Neural crest cell (in vitro differentiated cells): Measurements from ENCODE around the gene F11. TPM values are rescaled to one million over a fixed set of nuclear protein-coding genes. Genes with fewer than 3 reads are reported as not detected.
"Not testable (repeated sequence)": the region's sequence is repeated elsewhere in the genome, so short reads cannot be mapped to it uniquely, and the experiment has no call there.

Source experiments
- DNase-seq: peaks from one replicate; pipeline ENCODE4 v3.0.0; 2021; ENCODE audit warnings: low read depth, mixed read lengths, low spot score
- H3K27ac Mint-ChIP-seq: one replicate; pipeline ENCODE4 v1.8.0; 2021; ENCODE audit warnings: mild to moderate bottlenecking, mixed read lengths; ENCODE audit not compliant: unreplicated experiment
- H3K27me3 Mint-ChIP-seq: 2 replicates; pipeline ENCODE4 v1.8.0; 2021; ENCODE audit warnings: low read depth, mild to moderate bottlenecking, mixed read lengths
- H3K36me3 Mint-ChIP-seq: 2 replicates; pipeline ENCODE4 v1.8.0; 2021; ENCODE audit warnings: low read depth, mild to moderate bottlenecking, mixed read lengths
- H3K4me1 Mint-ChIP-seq: 2 replicates; pipeline ENCODE4 v1.8.0; 2021; ENCODE audit warnings: mixed read lengths
- H3K4me3 Mint-ChIP-seq: one replicate; pipeline ENCODE4 v1.8.0; 2021; ENCODE audit warnings: mild to moderate bottlenecking, mixed read lengths
- H3K9me3 Mint-ChIP-seq: 2 replicates; pipeline ENCODE4 v1.8.0; 2021; ENCODE audit warnings: mixed read lengths
- CTCF ChIP-seq: fragments of 200-600 bp; sonication (generic); conservative IDR thresholded peaks from 2 replicates; pipeline ENCODE4 v1.5.0; 2021; ENCODE audit warnings: antibody characterized with exemption, mild to moderate bottlenecking
- total RNA-seq: library from RNA; stranded (reverse); gene quantifications from 2 replicates; pipeline ENCODE4 v1.2.1, GENCODE V29; 2021

F11 gene
- total RNA-seq, 1 donor from 2014 or later = not detected

- Mint-ChIP-seq H3K36me3 (no peaks in the 10 kb centered on the region), H3K4me1 (peaks cover 8% of the 10 kb centered on the region), H3K27me3 (peaks cover 4% of the 10 kb centered on the region), H3K27ac (no peak overlapping the region), H3K4me3 (no peak overlapping the region), H3K9me3 (no peaks in the 10 kb centered on the region)
- DNase-seq = no peak
- no peak for TF ChIP-seq CTCF
Observed at GRCh38 chr4:186304866-186305505, 39.0 kb downstream of the F11 start.

GRCh38 chr4:186307497-186307896 is 41.5 kb downstream of the F11 start:
- Mint-ChIP-seq H3K4me1 (peaks cover 8% of the 10 kb centered on the region), H3K27ac (no peak overlapping the region), H3K4me3 (no peak overlapping the region), H3K27me3 (no peaks in the 10 kb centered on the region), H3K9me3 (no peaks in the 10 kb centered on the region), H3K36me3 (no peaks in the 10 kb centered on the region)
- no peak for DNase-seq
- TF ChIP-seq CTCF = no peak

GRCh38 chr4:186307916-186308315 is 41.9 kb downstream of the F11 start:
- no peak for DNase-seq
- no peaks in the 10 kb centered on the region for H3K27me3 Mint-ChIP-seq
- no peaks in the 10 kb centered on the region for H3K9me3 Mint-ChIP-seq
- no peak overlapping the region for H3K4me3 Mint-ChIP-seq
- no peak overlapping the region for H3K27ac Mint-ChIP-seq
- no peaks in the 10 kb centered on the region for H3K36me3 Mint-ChIP-seq
- TF ChIP-seq CTCF = no peak
- peaks cover 8% of the 10 kb centered on the region for H3K4me1 Mint-ChIP-seq

GRCh38 chr4:186318481-186318880 is 52.5 kb downstream of the F11 start:
- H3K27ac Mint-ChIP-seq = no peak overlapping the region
- no peaks in the 10 kb centered on the region for H3K4me1 Mint-ChIP-seq
- no peaks in the 10 kb centered on the region for H3K36me3 Mint-ChIP-seq
- DNase-seq = no peak
- H3K27me3 Mint-ChIP-seq = no peaks in the 10 kb centered on the region
- H3K4me3 Mint-ChIP-seq = no peak overlapping the region
- no peak for TF ChIP-seq CTCF
- no peaks in the 10 kb centered on the region for H3K9me3 Mint-ChIP-seq

- H3K4me1 Mint-ChIP-seq, H3K27me3 Mint-ChIP-seq, H3K9me3 Mint-ChIP-seq, H3K36me3 Mint-ChIP-seq, H3K27ac Mint-ChIP-seq, H3K4me3 Mint-ChIP-seq, DNase-seq: not testable (repeated sequence)
Observed at GRCh38 chr4:186324660-186325059, 58.7 kb downstream of the F11 start.

- H3K27ac Mint-ChIP-seq = no peak overlapping the region
- peaks cover 3% of the 10 kb centered on the region for H3K36me3 Mint-ChIP-seq
- TF ChIP-seq CTCF = no peak
- H3K4me1 Mint-ChIP-seq = no peaks in the 10 kb centered on the region
- no peaks in the 10 kb centered on the region for H3K27me3 Mint-ChIP-seq
- H3K4me3 Mint-ChIP-seq = no peak overlapping the region
- DNase-seq = no peak
- peaks cover 5% of the 10 kb centered on the region for H3K9me3 Mint-ChIP-seq
Observed at GRCh38 chr4:186326391-186326790, 60.4 kb downstream of the F11 start.
